Umbilical cord (tissue), 2 donors: ENCODE results near the gene KDF1. TPM values are rescaled to one million over a fixed set of nuclear protein-coding genes. Genes with fewer than 3 reads are reported as not detected.

ENCODE experiments used
- DNase-seq: peaks from one replicate; pipeline ENCODE4 v3.0.0-alpha.2; 2015; ENCODE audit warnings: low spot score
- total RNA-seq: library from RNA; depleted of rRNA; stranded (reverse); fragments of >200 nt; gene quantifications from one replicate; pipeline ENCODE4 v1.2.3, GENCODE V29; 2014; ENCODE audit warnings: low replicate concordance; ENCODE audit not compliant: insufficient read depth

The KDF1 gene, protein sequence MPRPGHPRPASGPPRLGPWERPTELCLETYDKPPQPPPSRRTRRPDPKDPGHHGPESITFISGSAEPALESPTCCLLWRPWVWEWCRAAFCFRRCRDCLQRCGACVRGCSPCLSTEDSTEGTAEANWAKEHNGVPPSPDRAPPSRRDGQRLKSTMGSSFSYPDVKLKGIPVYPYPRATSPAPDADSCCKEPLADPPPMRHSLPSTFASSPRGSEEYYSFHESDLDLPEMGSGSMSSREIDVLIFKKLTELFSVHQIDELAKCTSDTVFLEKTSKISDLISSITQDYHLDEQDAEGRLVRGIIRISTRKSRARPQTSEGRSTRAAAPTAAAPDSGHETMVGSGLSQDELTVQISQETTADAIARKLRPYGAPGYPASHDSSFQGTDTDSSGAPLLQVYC
- total RNA-seq = 3.1 TPM

DNA sequence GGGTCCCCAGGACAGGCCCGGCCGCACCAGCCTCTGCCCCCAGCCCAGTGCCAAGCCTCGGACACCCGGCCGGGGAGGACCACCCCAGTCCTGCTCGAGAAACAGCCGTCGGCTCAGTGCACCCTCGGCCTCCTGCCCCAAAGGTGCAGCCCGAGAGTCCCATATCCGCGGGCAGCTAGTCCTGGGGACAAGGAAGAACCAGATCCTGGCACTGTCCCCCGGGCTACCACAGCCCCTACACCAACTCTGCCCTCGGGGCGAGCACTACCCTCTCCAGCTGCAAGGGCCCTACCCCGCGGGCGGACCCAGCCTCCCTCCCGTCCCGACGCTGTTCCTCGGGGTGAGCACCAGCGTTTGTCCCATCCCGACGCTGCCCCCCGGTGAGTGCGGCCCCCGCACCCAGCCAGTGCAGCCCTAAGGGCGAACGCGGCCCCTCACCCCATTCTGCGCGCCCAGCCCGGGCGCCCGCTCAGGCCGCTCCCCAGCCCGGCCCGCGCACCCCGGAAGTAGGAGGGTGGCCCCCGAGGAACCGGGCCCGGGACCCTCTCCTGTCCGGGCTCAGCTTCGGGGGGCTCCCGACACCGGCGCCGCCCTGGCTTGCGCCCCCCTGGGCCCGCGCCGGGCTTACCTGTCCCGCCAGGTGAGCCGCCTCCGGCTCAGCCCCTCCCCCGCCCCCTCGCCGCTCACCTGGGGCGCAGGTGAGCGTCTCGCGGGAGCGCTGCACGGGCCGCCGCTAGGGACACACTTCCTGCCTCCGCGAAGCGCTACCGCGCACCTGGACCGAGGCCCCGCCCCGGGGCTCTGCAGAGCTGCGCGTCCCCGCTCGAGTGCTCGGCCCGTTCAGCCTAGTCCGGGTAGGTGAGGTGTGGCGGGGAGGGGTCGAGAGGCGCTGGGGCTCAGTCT lies at the start of gene KDF1:
KDF1 (minus strand) TSS at position 747 of the 903 bp plus-strand sequence. CDS start 8,088 bp downstream, outside the sequence.
- DNase-seq = peak; percentile 38

DNA sequence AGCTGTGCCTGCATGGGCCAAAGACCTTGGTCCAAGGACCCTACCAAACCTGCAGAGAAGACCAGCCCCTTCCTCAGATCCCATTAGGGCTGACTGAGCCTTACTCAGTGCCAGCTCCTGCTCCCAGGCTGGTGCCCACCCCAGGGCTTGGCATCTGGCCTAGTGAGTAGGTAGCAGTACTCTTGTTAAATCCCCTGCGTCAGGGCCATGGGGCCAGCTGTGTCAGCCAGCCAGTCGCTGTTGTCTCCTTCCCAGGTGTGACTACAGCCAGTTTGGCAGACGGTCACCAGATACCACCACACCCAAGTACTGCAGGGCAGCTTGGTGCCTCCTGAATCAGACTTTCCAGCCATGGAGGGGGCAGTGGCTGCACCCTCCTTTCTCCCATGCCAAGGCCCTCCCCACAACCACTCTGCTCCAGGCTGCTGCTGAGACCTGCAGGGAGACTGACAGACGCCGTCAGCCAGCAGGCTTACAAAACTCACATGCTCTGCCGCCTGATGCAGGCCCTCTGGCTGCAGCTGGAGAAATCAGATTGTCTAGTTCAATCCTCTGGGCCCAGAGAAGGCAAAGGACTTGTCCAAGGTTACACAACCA lies 49.4 kb upstream of the KDF1 start:
- no peak for DNase-seq

DNA sequence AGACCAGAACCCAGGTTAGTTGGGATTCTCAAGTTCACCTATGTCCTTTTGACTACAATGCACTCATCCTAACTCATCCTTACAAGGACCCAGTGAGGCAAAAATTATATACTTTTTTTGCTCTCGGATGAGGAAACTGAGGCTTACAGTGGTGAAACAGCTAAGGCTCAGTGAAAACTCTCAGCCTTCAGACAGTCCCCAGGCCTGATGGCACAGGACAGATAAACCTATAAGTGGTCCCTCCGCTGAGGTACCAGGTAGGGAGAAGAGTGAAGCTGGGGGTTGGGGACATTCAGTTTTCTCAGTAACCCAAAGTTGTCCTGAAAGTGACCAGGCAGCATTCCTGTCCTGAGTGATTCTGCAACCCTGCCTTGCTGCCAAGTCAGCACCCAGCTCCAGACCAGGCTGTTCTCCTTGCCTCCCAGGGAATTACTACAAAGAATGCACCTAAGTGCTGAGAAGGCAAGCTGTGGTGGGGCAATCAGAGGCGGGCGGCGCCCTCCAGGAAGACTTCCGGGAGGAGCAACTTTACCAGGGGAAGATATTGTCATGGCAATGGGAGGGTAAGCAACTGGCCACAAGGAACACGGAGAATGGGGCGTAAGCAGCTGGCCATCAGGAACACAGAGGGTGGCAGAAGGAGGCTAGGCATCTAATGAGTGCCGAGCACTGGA lies 47.8 kb upstream of the KDF1 start:
- DNase-seq = no peak

DNA sequence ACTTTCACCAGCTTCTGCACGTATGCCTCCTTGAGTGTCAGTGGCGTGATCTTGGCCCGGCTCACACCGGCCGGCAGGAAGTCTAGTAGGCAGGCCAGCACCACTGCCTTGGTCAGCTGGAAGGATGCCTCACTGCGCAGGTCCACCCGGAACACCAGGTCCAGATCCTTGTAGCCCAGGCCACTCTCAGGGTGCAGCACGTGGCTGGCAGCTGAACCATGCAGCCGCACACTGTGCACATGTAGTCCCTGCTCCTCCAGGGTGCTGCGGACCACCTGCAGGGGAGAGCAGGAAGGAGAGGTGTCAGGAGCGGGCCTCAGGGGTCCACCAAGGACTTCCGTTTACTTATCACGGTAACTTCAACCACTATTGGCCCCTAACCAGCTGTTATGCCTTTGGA lies 46.4 kb upstream of the KDF1 start:
- no peak for DNase-seq

DNA sequence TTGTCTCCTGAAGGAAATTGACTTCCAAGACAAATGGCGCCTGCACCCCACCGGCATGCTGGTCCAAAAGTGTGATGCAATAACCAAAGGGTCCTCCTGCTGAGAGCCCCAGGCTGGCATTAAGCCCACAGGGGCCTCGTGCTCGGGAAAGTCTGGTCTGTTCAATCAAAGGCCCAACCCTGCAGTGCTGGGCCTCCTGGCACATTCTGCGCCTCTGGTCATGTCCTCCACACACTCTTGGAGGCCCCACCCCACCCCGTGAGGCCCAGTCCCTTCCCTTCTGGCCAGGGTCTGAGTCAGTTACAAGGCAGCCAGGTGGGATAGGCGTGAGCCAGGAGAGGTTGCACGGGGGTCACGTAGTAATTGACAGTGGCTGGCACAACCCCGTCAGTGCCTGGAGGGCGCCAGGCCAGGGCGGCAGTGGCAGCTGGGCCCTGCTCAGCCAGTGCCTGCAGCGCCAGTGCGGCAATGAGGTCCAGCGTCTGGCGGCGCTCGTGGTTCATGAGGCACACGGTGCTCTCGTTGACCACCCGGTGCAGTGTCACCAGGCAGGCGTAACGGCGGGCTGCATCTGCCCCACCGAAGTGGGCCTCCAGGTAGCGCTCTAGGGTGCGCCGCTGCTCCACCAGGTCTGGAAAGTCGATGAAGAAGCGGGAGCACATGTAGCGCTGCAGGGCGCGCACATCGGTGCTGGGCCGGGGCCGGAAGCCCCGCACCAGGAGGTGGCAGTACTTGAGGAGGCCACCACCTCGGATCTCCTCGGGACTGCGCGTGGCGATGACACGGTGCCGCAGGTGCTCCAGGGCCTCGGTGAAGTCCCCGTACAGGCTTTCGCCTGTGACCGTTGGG lies 45.6 kb upstream of the KDF1 start:
- DNase-seq = no peak

DNA sequence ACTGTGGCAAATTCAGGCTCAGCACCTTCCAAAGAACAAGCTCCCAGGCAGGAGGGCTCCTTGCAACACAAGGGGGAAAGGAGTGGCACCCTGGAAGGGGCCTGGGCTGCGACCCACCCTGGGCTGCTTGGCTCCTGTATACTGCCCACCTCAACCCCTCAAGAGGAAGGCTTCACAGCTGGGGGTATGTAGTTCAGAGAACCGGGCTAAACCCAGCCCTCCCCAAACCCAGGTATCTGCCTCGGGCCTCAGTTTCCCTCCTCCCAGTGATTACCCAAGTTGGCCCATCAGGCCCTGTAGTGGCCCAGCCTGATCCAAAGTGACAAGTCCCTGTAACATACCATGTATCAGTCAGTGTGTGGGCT lies 44.9 kb upstream of the KDF1 start:
- DNase-seq = no peak

DNA sequence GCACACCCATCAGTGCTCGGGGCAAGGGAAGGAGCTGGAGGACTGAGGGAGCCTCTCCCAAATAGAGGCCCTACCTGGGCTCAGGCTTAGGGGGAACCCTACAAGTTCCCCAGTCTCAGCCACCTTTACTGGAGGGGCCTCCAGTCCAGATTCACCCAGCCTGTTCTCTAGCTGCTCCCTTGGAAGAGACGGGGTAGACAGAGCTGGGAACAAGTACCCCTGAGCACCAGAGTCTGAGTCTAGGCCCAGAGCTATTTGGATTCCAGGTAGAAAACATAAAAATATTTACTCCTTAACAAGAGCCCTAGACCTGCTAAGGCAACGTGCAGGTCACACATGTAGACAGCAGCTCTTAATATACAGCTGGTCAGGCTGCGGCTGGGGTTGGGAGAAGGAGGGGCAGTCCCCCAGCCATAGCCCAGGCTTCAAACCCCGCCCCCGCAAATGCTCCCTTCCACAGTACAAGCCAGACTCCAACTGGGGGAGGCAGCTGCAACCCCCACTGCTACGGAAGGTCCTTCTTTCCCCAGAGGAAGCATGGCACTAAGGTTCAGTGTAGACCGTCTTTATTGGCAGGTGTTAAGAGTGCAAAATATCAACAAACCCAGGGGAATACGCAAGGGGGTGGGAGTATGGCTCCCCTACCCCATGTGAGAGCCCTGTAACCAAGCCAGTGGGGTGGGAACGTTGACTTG lies 44.4 kb upstream of the KDF1 start:
- no peak for DNase-seq

DNA sequence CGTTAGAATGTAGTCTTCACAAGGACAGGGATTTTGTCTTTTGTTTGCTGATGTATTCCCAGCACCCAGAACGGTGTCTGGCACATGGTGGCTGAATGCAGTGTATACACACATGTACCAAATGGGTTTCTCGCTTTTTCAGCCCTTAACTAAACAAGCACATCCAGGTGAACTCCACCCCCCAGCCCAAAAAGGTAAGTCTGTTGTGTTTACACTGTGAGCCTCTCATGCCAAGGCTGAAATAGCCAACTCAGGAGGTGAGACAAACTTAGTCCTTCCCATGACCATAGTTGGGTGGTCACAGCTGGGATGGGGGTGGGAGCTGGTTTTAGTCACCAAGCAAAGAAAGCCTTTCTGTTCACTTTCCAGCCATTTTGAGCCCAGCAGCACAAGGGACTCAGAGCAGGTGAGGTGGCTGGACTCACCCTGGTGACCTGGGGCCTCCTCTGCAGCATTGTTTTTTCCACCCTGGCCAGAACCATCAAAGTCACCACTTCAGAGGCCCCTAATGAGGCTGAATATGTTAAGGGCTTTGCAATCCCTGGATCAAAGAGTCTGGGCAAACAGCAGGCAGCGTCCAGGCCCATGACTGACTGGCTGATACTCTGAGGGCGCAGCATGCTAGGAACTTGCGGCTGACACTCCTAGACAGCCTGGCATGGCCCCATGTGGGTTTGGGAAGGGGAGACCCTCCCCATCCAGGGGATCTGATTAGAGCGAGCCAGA lies 43.6 kb upstream of the KDF1 start:
- no peak for DNase-seq

DNA sequence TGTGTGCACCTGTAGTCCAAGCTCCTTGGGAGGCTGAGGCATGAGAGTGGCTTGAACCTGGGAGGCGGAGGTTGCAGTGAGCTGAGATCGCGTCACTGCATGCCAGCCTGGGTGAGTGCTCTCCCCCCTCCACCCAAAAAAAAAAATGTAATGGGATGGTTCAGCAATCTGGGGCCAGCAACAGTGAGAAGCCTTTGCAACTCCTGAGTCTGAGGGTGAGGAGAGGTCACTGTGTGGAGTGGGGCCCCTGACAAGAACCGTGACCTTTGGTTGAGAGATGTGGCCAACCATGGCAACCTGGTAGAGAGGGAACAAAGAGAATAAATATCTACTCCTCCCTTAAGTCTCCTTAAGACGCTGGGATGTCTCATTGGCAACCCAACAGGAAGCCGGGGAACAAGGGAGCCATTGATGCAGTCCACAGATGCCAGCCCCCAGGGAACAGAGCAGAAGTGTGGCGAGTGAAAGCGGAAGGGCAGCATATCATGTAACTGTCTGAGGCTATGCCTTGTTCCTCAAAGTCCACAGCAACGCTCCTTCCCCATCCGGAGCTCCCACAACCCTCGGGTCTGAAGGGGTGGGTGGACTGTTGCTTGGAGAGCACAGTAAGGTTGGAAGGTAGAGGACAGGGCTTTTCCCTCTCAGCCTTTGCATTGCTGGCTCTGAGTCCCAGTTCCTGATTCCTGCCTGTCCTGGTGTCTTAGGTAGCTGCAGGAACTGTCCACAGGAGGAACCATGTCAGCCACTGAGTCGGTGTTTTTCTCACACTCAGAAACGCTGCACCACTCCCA lies 41.5 kb upstream of the KDF1 start:
- peak; percentile 59 for DNase-seq

DNA sequence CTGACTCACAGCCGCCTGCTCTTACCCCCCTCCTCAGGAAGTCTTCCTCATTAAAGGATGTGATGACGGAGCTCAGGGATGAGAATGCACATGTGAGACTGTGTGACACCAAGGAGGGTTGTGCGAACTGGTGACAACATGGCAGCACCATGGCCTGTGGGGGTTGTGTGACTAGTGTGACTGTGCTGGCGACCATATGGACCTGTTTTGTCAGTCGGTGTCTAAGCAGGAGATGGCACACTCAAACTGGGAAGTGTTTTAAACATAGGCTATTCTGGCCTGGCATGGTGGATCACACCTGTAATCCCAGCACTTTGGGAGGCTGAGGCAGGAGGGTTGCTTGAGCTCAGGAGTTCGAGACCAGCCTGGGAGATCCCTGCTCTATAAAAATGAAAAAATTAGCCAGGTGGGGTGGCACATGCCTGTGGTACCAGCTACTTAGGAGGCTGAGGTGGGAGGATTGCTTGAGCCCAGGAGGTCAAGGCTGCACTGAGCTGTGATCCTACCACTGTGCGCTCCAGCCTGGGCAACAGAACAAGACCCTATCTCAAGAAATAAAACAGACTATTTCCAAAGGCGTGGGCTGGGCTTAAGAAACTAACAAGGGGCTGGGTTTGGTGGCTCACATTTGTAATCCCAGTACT lies 40.7 kb upstream of the KDF1 start:
- no peak for DNase-seq

DNA sequence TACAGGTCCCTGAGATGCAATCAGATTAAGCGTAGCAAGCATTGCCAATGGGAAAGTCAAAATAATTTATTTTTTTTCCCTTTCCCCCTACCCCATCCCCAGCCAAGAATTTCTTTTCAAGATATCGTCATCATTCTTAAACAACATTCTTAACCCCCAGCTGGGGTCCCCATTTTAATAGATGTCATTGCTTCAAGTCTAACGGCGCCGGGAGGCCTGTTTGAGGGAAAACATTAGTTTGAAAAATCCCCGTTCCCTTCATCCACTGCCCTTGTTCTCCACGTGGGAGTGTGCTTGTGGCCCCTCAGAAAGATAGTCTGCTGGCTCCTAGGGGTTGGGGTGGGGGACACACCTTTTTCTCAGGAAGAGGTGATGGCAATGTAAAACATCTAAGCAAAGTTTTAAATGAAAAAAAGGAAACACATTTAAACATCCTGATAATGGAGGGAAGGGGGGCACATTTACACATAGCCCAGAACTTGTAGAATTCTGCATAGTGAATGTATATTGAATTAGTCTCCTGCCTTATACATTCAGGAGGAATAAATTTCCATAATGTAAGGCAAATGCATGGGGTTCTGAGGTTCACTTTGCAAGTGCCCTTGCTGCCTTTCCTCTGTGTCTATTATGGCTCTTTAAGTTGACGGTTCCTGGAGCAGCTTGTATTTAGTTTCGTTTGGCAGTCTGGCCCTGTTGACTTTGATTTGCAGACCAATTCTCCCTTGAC lies 40.0 kb upstream of the KDF1 start:
- DNase-seq = no peak

DNA sequence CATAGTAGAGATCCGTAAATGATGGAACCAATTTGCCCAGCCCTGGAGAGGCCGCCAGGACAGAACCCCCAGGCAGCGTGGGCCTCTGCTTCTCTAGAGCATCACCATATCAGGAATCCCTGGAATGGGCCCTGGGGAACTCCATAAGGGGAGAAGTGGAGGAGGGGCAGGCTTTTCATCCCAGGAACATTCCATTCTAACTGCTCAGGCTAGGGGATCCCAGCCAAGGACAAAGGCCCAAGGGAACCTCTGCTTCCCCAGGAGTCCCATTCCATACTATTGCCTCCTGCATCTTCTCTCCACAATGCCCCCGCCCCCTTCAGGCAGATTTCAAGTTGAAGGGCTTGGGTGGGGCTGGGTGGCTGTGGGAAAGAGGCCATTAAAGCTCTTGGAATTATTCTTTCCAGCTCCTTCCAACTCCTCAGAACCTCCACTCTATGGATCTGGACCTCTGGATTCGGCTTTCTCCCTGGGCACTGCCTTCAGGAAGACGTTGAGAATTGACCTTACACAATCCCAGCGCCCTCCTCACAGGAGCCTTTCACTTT lies 39.2 kb upstream of the KDF1 start:
- peak; percentile 94 for DNase-seq

DNA sequence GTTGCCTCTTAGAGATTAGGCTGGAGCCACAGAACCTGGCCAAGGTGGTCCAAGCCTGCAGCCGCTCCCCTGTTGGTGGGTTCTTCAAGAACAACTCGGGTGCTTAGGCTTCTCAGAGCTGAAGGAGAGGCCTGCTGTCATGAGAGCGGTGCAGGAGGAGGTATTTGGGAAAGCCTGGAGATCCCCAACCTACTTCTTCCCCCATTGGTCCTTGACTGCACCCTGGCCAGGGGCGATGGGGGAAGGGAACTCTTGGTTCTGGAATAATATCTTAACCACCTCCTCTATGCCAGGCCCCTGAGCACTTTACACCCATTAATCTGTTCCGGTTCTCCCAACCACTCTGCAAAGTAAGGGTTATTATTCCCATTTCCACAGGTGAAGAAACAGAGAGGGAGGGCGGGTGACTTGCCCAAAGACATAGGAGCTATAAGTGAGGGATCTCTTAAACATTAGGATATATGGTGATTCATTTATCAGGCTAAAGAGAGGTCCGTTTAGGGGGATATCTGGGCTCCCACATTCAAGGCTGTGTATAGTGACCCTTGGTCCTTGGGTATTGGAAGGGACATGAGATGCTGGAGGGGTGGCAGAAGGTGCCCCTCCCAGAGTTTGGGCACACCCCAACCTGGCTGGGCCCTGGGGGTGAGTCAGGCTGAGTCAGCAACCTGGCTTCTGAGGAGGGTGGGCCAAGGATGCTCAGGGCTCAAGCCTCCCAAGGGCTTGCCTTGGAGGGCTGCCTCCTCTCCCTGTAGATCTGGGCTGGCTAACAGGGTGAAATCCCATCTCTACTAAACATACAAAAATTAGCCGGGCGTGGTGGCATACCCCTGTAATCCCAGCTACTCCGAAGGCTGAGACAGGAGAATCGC lies 38.4 kb upstream of the KDF1 start:
- peak; percentile 30 for DNase-seq

DNA sequence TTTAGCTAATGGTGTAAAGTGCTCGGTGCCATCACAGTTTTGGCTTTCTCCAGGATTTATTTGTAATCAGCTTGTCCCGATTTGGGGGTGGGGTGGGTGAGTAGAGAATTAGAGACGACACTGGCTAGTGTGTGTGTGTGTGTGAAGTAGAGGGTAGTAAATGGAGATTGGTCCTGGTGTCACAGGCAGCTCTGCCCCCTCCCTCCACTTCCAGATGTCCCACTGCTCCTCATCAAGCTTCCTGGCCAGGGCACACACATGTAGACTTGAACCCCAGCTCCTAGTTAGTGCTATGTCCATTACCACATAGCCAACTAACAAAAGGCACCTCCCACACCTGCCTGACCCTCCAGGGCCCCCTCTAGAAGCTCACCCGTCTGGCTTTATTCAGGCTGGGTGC lies 36.4 kb upstream of the KDF1 start:
- no peak for DNase-seq

DNA sequence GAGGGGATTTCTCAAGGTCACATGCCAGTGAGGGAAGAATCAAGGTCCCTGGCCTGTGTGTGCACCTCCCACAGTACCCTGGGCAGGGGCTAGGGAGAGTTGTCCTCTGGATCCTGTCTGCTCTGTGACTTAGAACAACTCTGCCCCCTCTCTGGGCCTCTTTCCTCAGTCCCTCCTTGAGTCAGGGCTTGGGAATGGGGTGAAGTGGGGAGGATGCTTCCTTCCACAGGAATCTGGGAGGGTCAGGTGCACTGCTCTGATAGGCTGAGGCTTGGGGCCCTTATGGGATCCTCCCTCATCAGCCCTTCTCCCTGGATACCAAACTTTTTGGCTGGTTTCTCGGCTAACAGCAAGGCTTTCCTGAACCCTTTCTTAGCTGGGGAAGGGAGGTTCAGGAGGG lies 35.8 kb upstream of the KDF1 start:
- DNase-seq = no peak
